ENCODE results near the gene PLXNA3. TPM values are rescaled to one million over a fixed set of nuclear protein-coding genes. Genes with fewer than 3 reads are reported as not detected.

The PLXNA3 gene
- 10 to 100 TPM; 39.4 to 42.9 TPM for total RNA-seq

DNA sequence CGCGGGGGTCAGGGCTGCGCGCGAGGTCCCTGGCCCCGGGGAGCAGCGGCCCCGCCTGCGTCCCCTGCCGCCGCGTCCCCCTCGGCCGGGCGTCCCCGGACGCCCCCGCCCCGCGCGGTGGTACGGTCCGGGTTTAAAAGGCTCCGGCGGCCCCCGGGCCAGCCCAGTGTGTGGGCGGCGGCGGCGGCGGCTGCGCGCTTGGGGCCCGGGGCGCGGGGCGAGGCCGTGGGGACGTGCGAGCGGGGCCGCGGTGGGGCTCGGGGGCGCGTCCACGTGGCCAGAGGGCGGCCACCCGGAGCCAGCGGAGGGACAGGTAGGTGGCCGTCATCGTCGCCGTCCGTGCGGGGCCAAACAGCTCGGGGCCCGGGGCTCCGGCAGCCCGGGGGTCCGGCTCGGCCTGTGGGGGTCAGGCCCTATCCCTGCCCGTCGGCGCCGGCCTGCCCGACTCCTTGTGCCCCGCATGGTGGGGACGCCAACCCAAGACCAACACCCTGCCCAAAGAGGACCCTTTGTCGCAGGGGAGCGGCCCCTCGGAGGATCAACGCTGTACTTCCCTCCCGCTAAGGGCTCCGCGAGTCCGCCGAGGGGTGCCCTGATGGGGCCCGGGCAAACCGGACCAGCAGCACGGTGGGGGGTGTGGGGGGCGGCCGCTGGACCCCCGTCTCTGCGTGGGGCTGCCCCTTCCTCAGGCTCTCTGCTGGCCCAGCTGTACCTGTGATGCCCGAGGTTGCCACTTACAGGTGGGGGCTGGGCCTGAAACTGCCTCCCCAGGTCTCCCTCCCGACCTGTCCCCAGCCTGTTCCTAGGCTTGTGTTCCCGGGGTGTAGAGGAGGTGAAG is at the start of gene PLXNA3:
TSS of gene PLXNA3 (plus strand) at position 166 of the 838 bp plus-strand sequence. CDS start 1,903 bp downstream, outside the sequence.
- peak; percentile 81 for ATAC-seq (replicated peaks in 1 of 2)
- peak within 1 kb of the TSS; percentile 88 to 98 for H3K4me3 Mint-ChIP-seq
- H3K4me1 Mint-ChIP-seq (ENCODE audit: low read depth) = peaks cover 4% of the 10 kb centered on the region
- no peaks in the 10 kb centered on the region for H3K9me3 Mint-ChIP-seq
- peak within 1 kb of the TSS; percentile 99 for H3K27ac Mint-ChIP-seq
- peak; percentile 73 to 79 for DNase-seq
- peaks cover 5 to 13% of the 10 kb centered on the region in 2 donors for H3K36me3 Mint-ChIP-seq (ENCODE audit: insufficient read depth in 2 of 2)
- peaks cover 2% of the 10 kb centered on the region for H3K27me3 Mint-ChIP-seq (ENCODE audit: low read depth)

DNA sequence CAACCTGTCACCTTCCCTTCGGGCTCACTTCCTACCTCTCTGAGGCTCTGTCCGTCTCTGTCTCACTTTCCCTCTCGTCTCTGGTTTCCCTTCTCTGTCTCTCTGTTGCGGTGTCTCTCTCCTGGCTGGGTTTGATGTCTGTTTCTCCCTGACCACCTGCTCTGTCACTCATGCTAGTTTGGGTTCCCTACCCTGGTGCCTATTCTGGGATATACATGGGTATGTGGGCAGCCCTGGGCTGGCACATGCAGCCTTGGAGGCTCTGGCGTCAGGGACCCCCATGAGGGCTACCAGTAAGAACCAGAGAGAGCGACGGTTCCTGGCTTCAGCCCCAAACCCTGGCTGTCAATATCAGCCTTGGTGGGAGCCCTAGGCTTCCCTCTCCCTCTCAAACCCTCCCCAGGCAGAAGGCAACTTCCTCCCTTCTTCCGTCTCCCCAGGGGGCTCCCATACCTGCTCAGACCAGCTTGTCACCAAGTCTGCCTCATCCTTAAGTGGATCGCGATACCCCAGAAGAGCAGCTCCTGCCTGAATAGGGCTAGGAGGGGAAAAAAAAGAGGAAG is 49.3 kb upstream of the PLXNA3 start:
- Mint-ChIP-seq H3K4me3 (peak overlapping the region in 1 of 2 donors; percentile 54), H3K4me1 (ENCODE audit: low read depth) (peaks cover 6% of the 10 kb centered on the region), H3K36me3 (ENCODE audit: insufficient read depth in 2 of 2) (peaks cover 2 to 6% of the 10 kb centered on the region in 2 donors), H3K27ac (peak overlapping the region; percentile 24), H3K9me3 (no peaks in the 10 kb centered on the region), H3K27me3 (ENCODE audit: low read depth) (no peaks in the 10 kb centered on the region)
- no peak for DNase-seq
- ATAC-seq (replicated peaks in 1 of 2) = no peak

DNA sequence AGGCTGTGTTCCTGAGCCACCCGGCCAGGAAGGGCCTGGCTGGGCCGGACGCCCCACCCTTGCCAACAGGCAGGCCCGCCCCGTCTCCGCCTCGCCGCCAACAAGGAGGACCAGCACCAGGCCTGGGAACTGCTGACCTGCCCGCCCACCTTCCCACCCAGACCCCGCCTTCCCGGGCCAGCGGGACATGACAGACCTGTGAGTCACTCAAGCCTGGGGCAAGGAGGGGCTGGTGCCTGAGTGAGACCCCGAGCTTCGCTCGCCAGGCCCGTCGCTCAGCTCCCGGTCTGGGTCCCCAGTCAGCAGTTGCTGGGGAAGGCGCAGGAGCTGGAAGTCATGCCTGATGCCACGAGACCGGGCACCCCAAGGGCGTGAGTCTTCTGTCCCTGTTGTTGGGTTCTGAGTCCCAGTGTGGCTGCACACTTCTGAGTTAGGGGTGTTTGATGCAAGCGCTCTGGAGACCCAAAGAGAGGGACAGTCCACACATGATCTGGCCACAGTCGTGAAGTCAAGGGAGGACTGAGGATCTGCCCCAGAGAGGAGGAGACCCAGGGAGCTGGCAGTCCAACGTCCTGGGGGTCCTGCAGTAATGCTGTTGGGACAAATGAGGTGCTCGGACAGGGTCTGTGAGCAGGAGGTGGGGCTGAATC is 48.7 kb upstream of the PLXNA3 start, which contains the start of gene DNASE1L1:
TSS of gene DNASE1L1 (minus strand) at position 33 of the 650 bp plus-strand sequence. CDS start 3,686 bp downstream, outside the sequence.
- Mint-ChIP-seq H3K27me3 (ENCODE audit: low read depth) (no peaks in the 10 kb centered on the region), H3K36me3 (ENCODE audit: insufficient read depth in 2 of 2) (peaks cover 5 to 6% of the 10 kb centered on the region in 2 donors), H3K9me3 (no peaks in the 10 kb centered on the region), H3K4me3 (peak within 1 kb of the TSS; percentile 57 to 59), H3K27ac (peak within 1 kb of the TSS; percentile 42), H3K4me1 (ENCODE audit: low read depth) (peaks cover 6% of the 10 kb centered on the region)
- peak in 1 of 2 donors; percentile 24 for DNase-seq
- ATAC-seq (replicated peaks in 1 of 2) = no peak

DNA sequence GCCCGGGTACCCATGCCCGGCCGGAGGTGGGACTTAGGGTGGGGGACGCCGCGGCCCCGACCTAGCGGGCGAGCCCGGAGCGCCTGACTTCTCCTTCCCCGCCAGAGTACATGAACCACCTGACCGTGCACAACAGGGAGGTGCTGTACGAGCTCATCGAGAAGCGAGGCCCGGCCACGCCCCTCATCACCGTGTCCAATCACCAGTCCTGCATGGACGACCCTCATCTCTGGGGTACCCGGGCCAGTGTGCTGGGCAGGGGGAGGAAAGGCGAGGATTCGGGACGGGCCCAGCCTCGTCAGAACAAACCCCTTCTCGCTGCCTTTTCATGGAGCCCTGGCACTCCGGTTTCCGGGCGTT is 46.1 kb upstream of the PLXNA3 start:
- peak; percentile 67 to 70 for DNase-seq
- H3K36me3 Mint-ChIP-seq (ENCODE audit: insufficient read depth in 2 of 2) = peaks cover 6 to 8% of the 10 kb centered on the region in 2 donors
- H3K4me3 Mint-ChIP-seq = peak overlapping the region; percentile 86 to 87
- ATAC-seq (replicated peaks in 1 of 2) = peak; percentile 83 to 85
- no peaks in the 10 kb centered on the region for H3K9me3 Mint-ChIP-seq
- H3K4me1 Mint-ChIP-seq (ENCODE audit: low read depth) = peaks cover 6% of the 10 kb centered on the region
- peak overlapping the region; percentile 19 for H3K27ac Mint-ChIP-seq
- peaks cover 6% of the 10 kb centered on the region for H3K27me3 Mint-ChIP-seq (ENCODE audit: low read depth)

DNA sequence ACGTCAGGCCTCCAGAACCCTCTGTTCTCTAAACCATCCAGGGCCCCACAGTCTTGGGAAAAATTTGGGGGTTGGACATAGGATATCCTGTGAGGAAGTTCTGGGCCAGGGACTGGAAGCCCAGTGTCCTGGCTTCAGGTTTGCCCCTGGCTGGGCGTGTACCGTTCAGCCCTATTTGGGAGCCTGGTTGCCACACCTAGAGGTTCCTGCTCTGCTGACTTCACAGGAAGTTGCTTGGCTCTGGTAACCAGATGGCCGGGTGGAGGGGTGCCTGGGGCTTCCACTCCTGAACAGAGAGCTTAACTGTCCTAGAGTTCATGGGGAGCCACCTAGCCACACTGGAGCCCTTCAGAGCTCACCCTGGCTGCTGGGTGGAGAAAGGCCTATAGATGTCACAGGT is 45.6 kb upstream of the PLXNA3 start:
- DNase-seq (peak; percentile 23 to 26), ATAC-seq (replicated peaks in 1 of 2) (peak; percentile 37 to 48)
- H3K36me3 Mint-ChIP-seq (ENCODE audit: insufficient read depth in 2 of 2) = peaks cover 6 to 8% of the 10 kb centered on the region in 2 donors
- peaks cover 6% of the 10 kb centered on the region for H3K4me1 Mint-ChIP-seq (ENCODE audit: low read depth)
- peak overlapping the region; percentile 86 to 87 for H3K4me3 Mint-ChIP-seq
- peak overlapping the region; percentile 77 for H3K27ac Mint-ChIP-seq
- peaks cover 6% of the 10 kb centered on the region for H3K27me3 Mint-ChIP-seq (ENCODE audit: low read depth)
- no peaks in the 10 kb centered on the region for H3K9me3 Mint-ChIP-seq

DNA sequence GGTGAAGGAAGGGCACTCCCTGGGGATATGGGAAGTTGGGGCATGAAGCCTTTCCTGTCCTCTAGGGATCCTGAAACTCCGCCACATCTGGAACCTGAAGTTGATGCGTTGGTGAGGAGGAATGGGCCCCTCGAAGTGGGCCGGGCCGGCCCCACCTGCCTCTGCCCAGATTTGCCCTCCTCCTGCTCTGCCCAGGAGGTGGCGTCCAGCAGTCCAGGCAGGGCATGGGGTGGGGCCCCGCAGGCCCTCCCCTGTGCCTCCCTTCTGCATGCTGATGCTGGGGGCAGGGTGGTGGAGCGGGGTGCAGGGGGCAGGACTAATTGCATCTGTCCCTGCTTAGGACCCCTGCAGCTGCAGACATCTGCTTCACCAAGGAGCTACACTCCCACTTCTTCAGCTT is 44.9 kb upstream of the PLXNA3 start:
- peak overlapping the region; percentile 86 to 87 for H3K4me3 Mint-ChIP-seq

DNA sequence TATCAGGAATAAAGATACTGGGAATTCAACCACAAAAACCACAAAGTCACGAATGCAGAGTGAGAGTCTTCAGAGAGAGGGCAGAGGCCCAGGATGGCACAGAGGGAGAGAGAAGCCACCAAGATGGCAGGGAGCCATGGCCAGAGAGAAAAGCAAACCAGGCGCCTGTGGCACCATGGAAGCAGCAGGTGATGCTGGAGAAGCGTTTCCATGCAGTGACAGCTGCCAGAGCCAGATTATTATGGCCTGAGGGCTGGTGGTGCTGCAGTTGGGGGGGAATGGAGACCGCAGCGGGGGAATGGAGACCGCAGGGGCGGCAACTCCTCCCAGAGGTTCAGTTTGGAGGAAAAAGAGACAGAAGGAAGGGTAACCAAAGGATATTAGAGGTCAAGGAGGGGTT is 40.9 kb upstream of the PLXNA3 start:
- ATAC-seq (replicated peaks in 1 of 2) (no peak), DNase-seq (no peak)
- Mint-ChIP-seq H3K27me3 (ENCODE audit: low read depth) (peaks cover 6% of the 10 kb centered on the region), H3K27ac (peak overlapping the region; percentile 54), H3K9me3 (no peaks in the 10 kb centered on the region), H3K4me3 (no peak overlapping the region), H3K36me3 (ENCODE audit: insufficient read depth in 2 of 2) (peaks cover 0 to 11% of the 10 kb centered on the region in 2 donors), H3K4me1 (ENCODE audit: low read depth) (peaks cover 11% of the 10 kb centered on the region)

More for the DNA sequence above, 44.9 kb upstream of the PLXNA3 start:
- no peak overlapping the region for H3K27ac Mint-ChIP-seq
- ATAC-seq (replicated peaks in 1 of 2) (no peak), DNase-seq (no peak)
- H3K36me3 Mint-ChIP-seq (ENCODE audit: insufficient read depth in 2 of 2) = peaks cover 6 to 8% of the 10 kb centered on the region in 2 donors
- peaks cover 6% of the 10 kb centered on the region for H3K27me3 Mint-ChIP-seq (ENCODE audit: low read depth)
- H3K9me3 Mint-ChIP-seq = no peaks in the 10 kb centered on the region
- H3K4me1 Mint-ChIP-seq (ENCODE audit: low read depth) = peaks cover 6% of the 10 kb centered on the region

DNA sequence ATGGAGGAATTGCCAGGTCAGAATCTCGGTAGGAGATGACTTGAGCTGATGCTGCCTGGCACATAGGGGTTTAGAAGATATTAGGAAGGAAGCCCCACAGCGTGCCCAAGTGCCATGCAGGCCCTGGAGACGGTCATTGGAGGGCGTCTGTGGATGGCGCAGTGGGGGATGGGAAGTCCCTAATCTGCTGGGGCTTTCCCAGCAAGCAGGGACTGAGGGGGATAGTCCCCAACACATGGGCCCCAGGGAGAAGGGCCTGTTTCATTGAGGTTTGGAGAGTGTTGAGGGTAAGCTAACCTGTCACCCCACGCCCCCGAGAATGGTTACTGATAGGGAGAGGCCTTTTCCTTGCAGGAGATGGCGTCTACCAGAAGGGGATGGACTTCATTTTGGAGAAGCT is 38.9 kb upstream of the PLXNA3 start:
- H3K27ac Mint-ChIP-seq = no peak overlapping the region
- H3K4me3 Mint-ChIP-seq = no peak overlapping the region
- DNase-seq = no peak
- no peak for ATAC-seq (replicated peaks in 1 of 2)
- peaks cover 0 to 5% of the 10 kb centered on the region in 2 donors for H3K36me3 Mint-ChIP-seq (ENCODE audit: insufficient read depth in 2 of 2)
- H3K27me3 Mint-ChIP-seq (ENCODE audit: low read depth) = peaks cover 12% of the 10 kb centered on the region
- no peaks in the 10 kb centered on the region for H3K9me3 Mint-ChIP-seq
- H3K4me1 Mint-ChIP-seq (ENCODE audit: low read depth) = peaks cover 5% of the 10 kb centered on the region

GRCh38 chrX:154419688-154420401 is 38.2 kb upstream of the PLXNA3 start:
- ATAC-seq (replicated peaks in 1 of 2) = no peak
- H3K36me3 Mint-ChIP-seq (ENCODE audit: insufficient read depth in 2 of 2) = peaks cover 0 to 5% of the 10 kb centered on the region in 2 donors
- no peak overlapping the region for H3K27ac Mint-ChIP-seq
- no peak overlapping the region for H3K4me3 Mint-ChIP-seq
- DNase-seq = no peak
- peaks cover 5% of the 10 kb centered on the region for H3K4me1 Mint-ChIP-seq (ENCODE audit: low read depth)
- H3K27me3 Mint-ChIP-seq (ENCODE audit: low read depth) = peaks cover 12% of the 10 kb centered on the region
- H3K9me3 Mint-ChIP-seq = no peaks in the 10 kb centered on the region

- Mint-ChIP-seq H3K4me3 (no peak overlapping the region), H3K4me1 (ENCODE audit: low read depth) (peaks cover 5% of the 10 kb centered on the region), H3K27me3 (ENCODE audit: low read depth) (peaks cover 12% of the 10 kb centered on the region), H3K9me3 (no peaks in the 10 kb centered on the region), H3K36me3 (ENCODE audit: insufficient read depth in 2 of 2) (peaks cover 0 to 4% of the 10 kb centered on the region in 2 donors), H3K27ac (no peak overlapping the region)
- ATAC-seq (replicated peaks in 1 of 2) = no peak
- DNase-seq = no peak
Observed at GRCh38 chrX:154420402-154420756, 37.7 kb upstream of the PLXNA3 start.

- DNase-seq = no peak
- ATAC-seq (replicated peaks in 1 of 2) = no peak
- H3K27ac Mint-ChIP-seq = no peak overlapping the region
- peaks cover 6% of the 10 kb centered on the region for H3K27me3 Mint-ChIP-seq (ENCODE audit: low read depth)
- peak overlapping the region; percentile 87 to 88 for H3K4me3 Mint-ChIP-seq
- H3K4me1 Mint-ChIP-seq (ENCODE audit: low read depth) = peaks cover 30% of the 10 kb centered on the region
- no peaks in the 10 kb centered on the region for H3K36me3 Mint-ChIP-seq (ENCODE audit: insufficient read depth in 2 of 2)
- no peaks in the 10 kb centered on the region for H3K9me3 Mint-ChIP-seq
Observed at GRCh38 chrX:154426916-154427770, 30.9 kb upstream of the PLXNA3 start.

Data from activated T-cell treated with anti-CD3 and anti-CD28 coated beads, Interleukin-2, amount 50 U/mL, for 72 hours (primary cell).